Measurements from ENCODE around the gene TK1. TPM values are rescaled to one million over a fixed set of nuclear protein-coding genes. Genes with fewer than 3 reads are reported as not detected.
"Not testable (repeated sequence)": the region's sequence is repeated elsewhere in the genome, so short reads cannot be mapped to it uniquely, and the experiment has no call there.

The TK1 gene
- total and polyA plus RNA-seq, 2 donors (not counting 1 experiment from before 2014, with no cell fraction given) = 2.2 to 3.8 TPM

DNA sequence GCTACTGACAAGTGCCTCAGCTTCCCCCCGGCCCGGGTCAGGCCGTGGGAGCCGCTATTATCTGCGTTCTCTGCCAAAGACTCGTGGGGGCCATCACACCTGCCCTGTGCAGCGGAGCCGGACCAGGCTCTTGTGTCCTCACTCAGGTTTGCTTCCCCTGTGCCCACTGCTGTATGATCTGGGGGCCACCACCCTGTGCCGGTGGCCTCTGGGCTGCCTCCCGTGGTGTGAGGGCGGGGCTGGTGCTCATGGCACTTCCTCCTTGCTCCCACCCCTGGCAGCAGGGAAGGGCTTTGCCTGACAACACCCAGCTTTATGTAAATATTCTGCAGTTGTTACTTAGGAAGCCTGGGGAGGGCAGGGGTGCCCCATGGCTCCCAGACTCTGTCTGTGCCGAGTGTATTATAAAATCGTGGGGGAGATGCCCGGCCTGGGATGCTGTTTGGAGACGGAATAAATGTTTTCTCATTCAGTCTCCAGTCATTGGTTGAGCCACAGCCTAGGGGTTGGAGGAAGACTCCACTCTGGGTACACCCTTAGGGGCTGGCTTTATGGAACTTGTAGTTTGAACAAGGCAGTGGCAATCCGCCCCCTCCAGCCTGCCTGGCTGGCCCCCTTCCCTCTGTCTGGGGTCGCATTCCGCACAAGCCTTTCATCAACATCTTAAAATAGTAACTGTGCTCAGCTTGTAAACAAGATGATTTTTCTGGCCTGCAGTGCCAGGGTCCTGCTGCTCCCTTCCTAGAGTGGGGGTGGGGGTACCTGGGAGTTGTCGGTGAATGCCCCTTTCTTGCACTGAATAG lies 14.4 kb downstream of the TK1 start:
- Histone ChIP-seq H3K27ac (ENCODE audit: low read length in 2 of 2) (peak overlapping the region; percentile 74 to 95), H3K4me3 (ENCODE audit: control extremely low read depth in 1 of 5, extremely low read depth in 1 of 5, insufficient read depth in 1 of 5, low read depth in 2 of 5, low read length in 4 of 5) (peak overlapping the region in 2 of 5 experiments; percentile 17 to 52), H3K4me2 (replicated peaks; ENCODE audit: low read depth, low read length, poor library complexity, severe bottlenecking) (peak overlapping the region; percentile 73), H4K20me1 (ENCODE audit: control insufficient read depth, insufficient read depth, low read length, poor library complexity, severe bottlenecking) (peaks cover 25% of the 10 kb centered on the region), H2AFZ (ENCODE audit: insufficient read depth, low read depth, low read length, poor library complexity, severe bottlenecking) (no peak overlapping the region), H3K36me3 (replicated peaks in 1 of 2; ENCODE audit: control extremely low read depth in 1 of 2, control insufficient read depth in 1 of 2, extremely low read depth in 1 of 2, insufficient read depth in 2 of 2, low read length in 1 of 2) (peaks cover 0 to 47% of the 10 kb centered on the region in 2 experiments), H3K79me2 (ENCODE audit: control insufficient read depth, insufficient read depth, low read length) (peaks cover 49% of the 10 kb centered on the region), H3K4me1 (ENCODE audit: control insufficient read depth in 2 of 2, insufficient read depth in 2 of 2, low read length in 2 of 2) (peaks cover 82 to 87% of the 10 kb centered on the region in 2 donors), H3K9ac (ENCODE audit: low read length) (peak overlapping the region; percentile 32), H3K27me3 (replicated peaks in 1 of 4; ENCODE audit: control extremely low read depth in 1 of 4, control insufficient read depth in 3 of 4, insufficient read depth in 4 of 4, low read length in 3 of 4) (no peaks in the 10 kb centered on the region), H3K9me3 (ENCODE audit: control extremely low read depth in 1 of 3, control insufficient read depth in 2 of 3, insufficient read depth in 1 of 3, low read length in 2 of 3) (no peaks in the 10 kb centered on the region)
- ATAC-seq (ENCODE audit: low read depth) (peak; percentile 25), DNase-seq (peak; percentile 64)
- WGBS (ENCODE audit: insufficient coverage) = 21% methylated on average over 14 of the region's 19 CpGs
- no peak for TF ChIP-seq EZH2 (IDR thresholded peaks at IDR 0.05; ENCODE audit: borderline replicate concordance, insufficient read depth, low read depth, low read length, poor library complexity, severe bottlenecking)
- TF ChIP-seq, protein P1, sequence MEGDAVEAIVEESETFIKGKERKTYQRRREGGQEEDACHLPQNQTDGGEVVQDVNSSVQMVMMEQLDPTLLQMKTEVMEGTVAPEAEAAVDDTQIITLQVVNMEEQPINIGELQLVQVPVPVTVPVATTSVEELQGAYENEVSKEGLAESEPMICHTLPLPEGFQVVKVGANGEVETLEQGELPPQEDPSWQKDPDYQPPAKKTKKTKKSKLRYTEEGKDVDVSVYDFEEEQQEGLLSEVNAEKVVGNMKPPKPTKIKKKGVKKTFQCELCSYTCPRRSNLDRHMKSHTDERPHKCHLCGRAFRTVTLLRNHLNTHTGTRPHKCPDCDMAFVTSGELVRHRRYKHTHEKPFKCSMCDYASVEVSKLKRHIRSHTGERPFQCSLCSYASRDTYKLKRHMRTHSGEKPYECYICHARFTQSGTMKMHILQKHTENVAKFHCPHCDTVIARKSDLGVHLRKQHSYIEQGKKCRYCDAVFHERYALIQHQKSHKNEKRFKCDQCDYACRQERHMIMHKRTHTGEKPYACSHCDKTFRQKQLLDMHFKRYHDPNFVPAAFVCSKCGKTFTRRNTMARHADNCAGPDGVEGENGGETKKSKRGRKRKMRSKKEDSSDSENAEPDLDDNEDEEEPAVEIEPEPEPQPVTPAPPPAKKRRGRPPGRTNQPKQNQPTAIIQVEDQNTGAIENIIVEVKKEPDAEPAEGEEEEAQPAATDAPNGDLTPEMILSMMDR (IDR thresholded peaks at IDR 0.05) = no peak
- Mint-ChIP-seq H3K4me3 (peak overlapping the region; percentile 83), H3K4me1 (peaks cover 79% of the 10 kb centered on the region), H3K9me3 (ENCODE audit: insufficient read depth) (no peaks in the 10 kb centered on the region), H3K27me3 (no peaks in the 10 kb centered on the region), H3K27ac (peak overlapping the region; percentile 89)
- intact Hi-C loops (cut with micrococcal nuclease) = loop anchor here (1.0 kb wide), 1 partner anchor 17 kb away; no protein-coding TSS in a partner anchor
- CTCF ChIA-PET = interaction anchor here (0.8 to 19.2 kb wide), 6 partner anchors 11 to 61 kb away, joined by 3 to 357 read pairs (median 76); partner anchors contain the start of genes TMC6 and TMC8
- POLR2A ChIA-PET = interaction anchor here (0.5 to 19.6 kb wide), 7 partner anchors 9 to 214 kb away, joined by 3 to 432 read pairs (median 3); partner anchors contain the start of genes TMC6 and TMC8

DNA sequence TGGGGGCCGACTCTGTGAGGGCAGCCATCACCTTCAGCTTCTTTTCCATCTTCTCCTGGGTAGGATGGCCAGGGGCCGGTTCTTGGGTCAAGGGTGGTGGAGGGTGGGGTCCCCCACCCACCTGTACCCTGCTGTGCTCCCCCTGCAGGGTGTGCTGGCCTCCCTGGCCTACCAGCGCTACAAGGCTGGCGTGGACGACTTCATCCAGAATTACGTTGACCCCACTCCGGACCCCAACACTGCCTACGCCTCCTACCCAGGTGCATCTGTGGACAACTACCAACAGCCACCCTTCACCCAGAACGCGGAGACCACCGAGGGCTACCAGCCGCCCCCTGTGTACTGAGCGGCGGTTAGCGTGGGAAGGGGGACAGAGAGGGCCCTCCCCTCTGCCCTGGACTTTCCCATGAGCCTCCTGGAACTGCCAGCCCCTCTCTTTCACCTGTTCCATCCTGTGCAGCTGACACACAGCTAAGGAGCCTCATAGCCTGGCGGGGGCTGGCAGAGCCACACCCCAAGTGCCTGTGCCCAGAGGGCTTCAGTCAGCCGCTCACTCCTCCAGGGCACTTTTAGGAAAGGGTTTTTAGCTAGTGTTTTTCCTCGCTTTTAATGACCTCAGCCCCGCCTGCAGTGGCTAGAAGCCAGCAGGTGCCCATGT lies 15.1 kb downstream of the TK1 start:
- CTCF ChIA-PET = interaction anchor here (3.2 to 19.2 kb wide), 4 partner anchors 13 to 60 kb away, joined by 11 to 357 read pairs (median 156); partner anchors contain the start of genes TMC6 and TMC8
- ATAC-seq (ENCODE audit: low read depth); H3K9ac ChIP-seq (ENCODE audit: low read length); H3K27me3 ChIP-seq (replicated peaks in 1 of 4; ENCODE audit: control extremely low read depth in 1 of 4, control insufficient read depth in 3 of 4, insufficient read depth in 4 of 4, low read length in 3 of 4); H2AFZ ChIP-seq (ENCODE audit: insufficient read depth, low read depth, low read length, poor library complexity, severe bottlenecking); DNase-seq; intact Hi-C loops (cut with micrococcal nuclease); H3K9me3 ChIP-seq (ENCODE audit: control extremely low read depth in 1 of 3, control insufficient read depth in 2 of 3, insufficient read depth in 1 of 3, low read length in 2 of 3); H3K9me3 Mint-ChIP-seq (ENCODE audit: insufficient read depth); H3K27me3 Mint-ChIP-seq: not testable (repeated sequence)
- Histone ChIP-seq H3K36me3 (replicated peaks in 1 of 2; ENCODE audit: control extremely low read depth in 1 of 2, control insufficient read depth in 1 of 2, extremely low read depth in 1 of 2, insufficient read depth in 2 of 2, low read length in 1 of 2) (peaks cover 0 to 47% of the 10 kb centered on the region in 2 experiments), H3K4me1 (ENCODE audit: control insufficient read depth in 2 of 2, insufficient read depth in 2 of 2, low read length in 2 of 2) (peaks cover 76 to 86% of the 10 kb centered on the region in 2 donors), H3K27ac (ENCODE audit: low read length in 2 of 2) (peak overlapping the region; percentile 74 to 95), H3K4me2 (replicated peaks; ENCODE audit: low read depth, low read length, poor library complexity, severe bottlenecking) (peak overlapping the region; percentile 73), H3K4me3 (ENCODE audit: control extremely low read depth in 1 of 5, extremely low read depth in 1 of 5, insufficient read depth in 1 of 5, low read depth in 2 of 5, low read length in 4 of 5) (peak overlapping the region in 1 of 5 experiments; percentile 52), H3K79me2 (ENCODE audit: control insufficient read depth, insufficient read depth, low read length) (peaks cover 56% of the 10 kb centered on the region), H4K20me1 (ENCODE audit: control insufficient read depth, insufficient read depth, low read length, poor library complexity, severe bottlenecking) (peaks cover 25% of the 10 kb centered on the region)
- peak overlapping the region; percentile 83 for H3K4me3 Mint-ChIP-seq
- H3K27ac Mint-ChIP-seq = peak overlapping the region; percentile 89
- WGBS (ENCODE audit: insufficient coverage) = 83% methylated on average over 17 of the region's 19 CpGs
- H3K4me1 Mint-ChIP-seq = peaks cover 76% of the 10 kb centered on the region
- POLR2A ChIA-PET = interaction anchor here (0.5 to 19.6 kb wide), 7 partner anchors 8 to 214 kb away, joined by 3 to 432 read pairs (median 4); partner anchors contain the start of genes TMC6 and TMC8
